OCI-LY7 (cell line): ENCODE results near the gene TRIM5. TPM values are rescaled to one million over a fixed set of nuclear protein-coding genes. Genes with fewer than 3 reads are reported as not detected.
"Not testable (repeated sequence)": the region's sequence is repeated elsewhere in the genome, so short reads cannot be mapped to it uniquely, and the experiment has no call there.

Experiments used
- BruUV-seq: library from RNA; stranded (reverse); fragments of 400-500 nt; replicated peaks from 2 replicates; lab custom pipeline; 2021; lab: Mats Ljungman, UMichigan
- CTCF ChIA-PET: fragments of 300-600 bp; sonication (Branson Sonifier 250); formaldehyde crosslinking; loops from one replicate; lab custom pipeline; 2022; ENCODE audit warnings: antibody characterized with exemption; ENCODE audit not compliant: unreplicated experiment; lab: Charles Lee
- POLR2A ChIA-PET: fragments of 300-600 bp; sonication (Branson Sonifier 250); formaldehyde crosslinking; loops from one replicate; lab custom pipeline; 2022; ENCODE audit warnings: antibody characterized with exemption; lab: Charles Lee
- DNase-seq: peaks from one replicate; pipeline ENCODE4 v3.0.0-alpha.2; 2015; ENCODE audit warnings: low spot score
- H2AFZ ChIP-seq: fragments of 200-600 bp; sonication (generic), shearing (Covaris generic); 2 replicates; pipeline ENCODE4 v1.6.1; 2014; ENCODE audit warnings: mild to moderate bottlenecking, antibody characterized with exemption, low read length, moderate library complexity
- H3K27ac ChIP-seq: fragments of 200-600 bp; sonication (generic); 2 replicates; pipeline ENCODE4 v1.5.1; 2014; ENCODE audit warnings: mixed run types, low read depth, mild to moderate bottlenecking, moderate library complexity, low read length, inconsistent platforms; ENCODE audit not compliant: poor library complexity, severe bottlenecking
- H3K36me3 ChIP-seq: fragments of 200-600 bp; sonication (generic); 2 replicates; pipeline ENCODE4 v1.6.1; 2014; ENCODE audit warnings: mild to moderate bottlenecking, antibody characterized with exemption, low read length, moderate library complexity, mixed read lengths; ENCODE audit not compliant: insufficient read depth
- H3K4me1 ChIP-seq: fragments of 200-600 bp; sonication (generic); 2 replicates; pipeline ENCODE4 v1.5.1; 2014; ENCODE audit warnings: mild to moderate bottlenecking, low read length; ENCODE audit not compliant: insufficient read depth, poor library complexity, severe bottlenecking
- H3K4me2 ChIP-seq: fragments of 200-600 bp; sonication (generic); 2 replicates; pipeline ENCODE4 v1.6.1; 2014; ENCODE audit warnings: mild to moderate bottlenecking, low read length
- H3K4me3 ChIP-seq: fragments of 200-600 bp; sonication (generic); 2 replicates; pipeline ENCODE4 v1.5.1; 2014; ENCODE audit warnings: mild to moderate bottlenecking, low read depth, low read length; ENCODE audit not compliant: poor library complexity, severe bottlenecking
- H3K79me2 ChIP-seq: fragments of 200-600 bp; sonication (generic); 2 replicates; pipeline ENCODE4 v1.6.1; 2016; ENCODE audit warnings: low read depth, mild to moderate bottlenecking, low read length, moderate library complexity, mixed read lengths; ENCODE audit not compliant: insufficient read depth
- H3K9me2 ChIP-seq: fragments of 200-600 bp; sonication (generic); 2 replicates; pipeline ENCODE4 v1.6.1; 2016; ENCODE audit warnings: mild to moderate bottlenecking, low read length, mixed read lengths; ENCODE audit not compliant: insufficient read depth
- H3K9me3 ChIP-seq: fragments of 200-600 bp; sonication (generic); 2 replicates; pipeline ENCODE4 v1.6.1; 2014; ENCODE audit warnings: mild to moderate bottlenecking, mixed run types, low read length, mixed read lengths
- H4K20me1 ChIP-seq: fragments of 200-600 bp; sonication (generic); 2 replicates; pipeline ENCODE4 v1.6.1; 2014; ENCODE audit warnings: mild to moderate bottlenecking, antibody characterized with exemption, low read length, moderate library complexity, mixed read lengths; ENCODE audit not compliant: insufficient read depth
- CTCF ChIP-seq: fragments of 200-600 bp; sonication (generic); conservative IDR thresholded peaks from 2 replicates; pipeline ENCODE4 v1.5.1; 2014; ENCODE audit warnings: mild to moderate bottlenecking, antibody characterized with exemption, low read length, moderate library complexity, mixed read lengths
- EZH2phosphoT487 ChIP-seq: fragments of 200-600 bp; sonication (generic); IDR thresholded peaks from 2 replicates; pipeline ENCODE4 v1.6.1; 2018; ENCODE audit warnings: low read depth, borderline replicate concordance, mild to moderate bottlenecking, mixed run types, antibody characterized with exemption, low read length, moderate library complexity, mixed read lengths
- intact Hi-C: fragments of 100-400 bp; cut with micrococcal nuclease; formaldehyde crosslinking; loops from one replicate; pipeline ENCODE4 v1.10.0; 2022; ENCODE audit not compliant: unreplicated experiment
- total RNA-seq, 2 experiments: library from RNA; depleted of rRNA in 1 of 2; stranded (reverse); fragments of >200 nt in 1 of 2; shearing (Covaris generic) in 1 of 2; gene quantifications; 2 replicates each; pipeline ENCODE4 v1.2.3, GENCODE V29; 2014 to 2022

TRIM5 gene
- total RNA-seq, 2 experiments from 2014 or later, result 19.6 to 22.5 TPM

GRCh38 chr11:5663511-5663910 lies 21.4 kb downstream of the TRIM5 start:
- no TSS peak for BruUV-seq
- no peaks in the 10 kb centered on the region for H3K9me3 ChIP-seq
- no peak for TF ChIP-seq CTCF
- no peak for TF ChIP-seq EZH2phosphoT487
- no peak overlapping the region for H3K4me3 ChIP-seq
- H3K9me2 ChIP-seq, result no peaks in the 10 kb centered on the region
- ChIA-PET CTCF (no interaction called here), POLR2A (interaction anchor here (0.6 to 0.7 kb wide), 3 partner anchors 9 to 877 kb away, joined by 3 to 4 read pairs (median 4); no protein-coding TSS in a partner anchor)
- H2AFZ ChIP-seq, result no peak overlapping the region
- no peak overlapping the region for H3K27ac ChIP-seq
- no peak overlapping the region for H3K4me2 ChIP-seq
- intact Hi-C loops, result no loop called here
- H3K36me3 ChIP-seq, result peaks cover 11% of the 10 kb centered on the region; the same call in 1 of the 2 replicates
- H3K4me1 ChIP-seq, result no peaks in the 10 kb centered on the region
- no peaks in the 10 kb centered on the region for H3K79me2 ChIP-seq
- no peak for DNase-seq
- no peaks in the 10 kb centered on the region for H4K20me1 ChIP-seq

GRCh38 chr11:5658318-5658717 lies 26.6 kb downstream of the TRIM5 start:
- H3K4me3 ChIP-seq, result no peak overlapping the region
- no TSS peak for BruUV-seq
- H4K20me1 ChIP-seq, result no peaks in the 10 kb centered on the region
- no peaks in the 10 kb centered on the region for H3K36me3 ChIP-seq
- H3K9me2 ChIP-seq, result no peaks in the 10 kb centered on the region
- no peak overlapping the region for H2AFZ ChIP-seq
- TF ChIP-seq CTCF, result no peak
- no peaks in the 10 kb centered on the region for H3K79me2 ChIP-seq
- no peaks in the 10 kb centered on the region for H3K4me1 ChIP-seq
- intact Hi-C loops, result no loop called here
- H3K27ac ChIP-seq, result no peak overlapping the region
- no peak overlapping the region for H3K4me2 ChIP-seq
- DNase-seq, result no peak
- no peaks in the 10 kb centered on the region for H3K9me3 ChIP-seq
- POLR2A ChIA-PET, result no interaction called here
- CTCF ChIA-PET, result no interaction called here

- H3K4me1 ChIP-seq, H3K4me3 ChIP-seq, H2AFZ ChIP-seq, H3K9me2 ChIP-seq, CTCF ChIA-PET, H4K20me1 ChIP-seq, DNase-seq, H3K27ac ChIP-seq, H3K4me2 ChIP-seq, POLR2A ChIA-PET, H3K79me2 ChIP-seq, H3K36me3 ChIP-seq, BruUV-seq, intact Hi-C loops, H3K9me3 ChIP-seq: not testable (repeated sequence)
Observed at GRCh38 chr11:5656956-5657355, 27.9 kb downstream of the TRIM5 start.
